Prostate gland (tissue), 2 donors: ENCODE measurements around the gene TMA7B. TPM values are rescaled to one million over a fixed set of nuclear protein-coding genes. Genes with fewer than 3 reads are reported as not detected.
A peak's percentile ranks its signal among the peaks of the same experiment; 100 is the strongest.

Experiments used
- DNase-seq: peaks from one replicate; pipeline ENCODE4 v3.0.0-alpha.2; 2019; ENCODE audit warnings: low spot score
- H3K27ac ChIP-seq, 2 donors: fragments of 200-600 bp; sonication (generic); 2 replicates each; pipeline ENCODE4 v1.5.1; 2017 to 2019
- H3K27me3 ChIP-seq: fragments of 200-600 bp; sonication (generic); replicated peaks from 2 replicates; pipeline ENCODE4 v1.5.1; 2019; ENCODE audit not compliant: insufficient read depth
- H3K36me3 ChIP-seq, 2 donors: fragments of 200-600 bp; sonication (generic); 1 replicate in 1 of 2; 2 replicates in 1 of 2; pipeline versions ENCODE4 v1.5.1 to v1.8.1; 2017 to 2019
- H3K4me1 ChIP-seq: fragments of 200-600 bp; sonication (generic); replicated peaks from 2 replicates; pipeline ENCODE4 v1.5.1; 2019
- H3K4me3 ChIP-seq, 2 donors: fragments of 200-600 bp; sonication (generic); 2 replicates each; pipeline ENCODE4 v1.5.1; 2017 to 2019
- H3K9me3 ChIP-seq: fragments of 200-600 bp; sonication (generic); 2 replicates; pipeline ENCODE4 v1.5.1; 2017
- CTCF ChIP-seq, 4 experiments: fragments of 200-600 bp in 2 of 4; fragments of 450-650 bp in 2 of 4; sonication (generic) in 2 of 4; IDR thresholded peaks; 1 replicate in 3 of 4; 2 replicates in 1 of 4; pipeline ENCODE4 v1.5.1; 2016 to 2019; ENCODE audit warnings: antibody characterized with exemption in 4 of 4, mild to moderate bottlenecking in 2 of 4, moderate library complexity in 2 of 4
- POLR2A ChIP-seq: fragments of 450-650 bp; IDR thresholded peaks from one replicate; pipeline ENCODE4 v1.6.1; 2016; ENCODE audit warnings: antibody characterized with exemption, mild to moderate bottlenecking
- POLR2AphosphoS5 ChIP-seq: sonication (generic); formaldehyde crosslinking; IDR thresholded peaks from one replicate; pipeline ENCODE4 v1.6.1; 2017; ENCODE audit warnings: antibody characterized with exemption
- WGBS: methylation state at CpG from one replicate; pipeline ENCODE4 v1.1.5; 2018; 5-methylcytosine and 5-hydroxymethylcytosine counted together
- intact Hi-C: fragments of 100-400 bp; cut with DNase I; formaldehyde crosslinking; loops from one replicate; pipeline ENCODE4 v1.14.2; 2022
- total RNA-seq, 2 donors: library from RNA; depleted of rRNA; stranded (reverse); fragments of >200 nt; gene quantifications; one replicate each; pipeline ENCODE4 v1.1.0, GENCODE V29; 2016

The TMA7B gene
- total RNA-seq, 2 donors from 2014 or later = not detected

GRCh38 chr22:40002935-40003715 lies 42.9 kb downstream of the TMA7B start:
- no peaks in the 10 kb centered on the region for H3K36me3 ChIP-seq
- intact Hi-C loops = no loop called here
- H3K9me3 ChIP-seq = no peaks in the 10 kb centered on the region
- H3K4me1 ChIP-seq = peaks cover 6% of the 10 kb centered on the region
- TF ChIP-seq CTCF (IDR thresholded peaks at IDR 0.05) = no peak
- TF ChIP-seq POLR2AphosphoS5 = no peak
- no peak for TF ChIP-seq POLR2A
- no peak overlapping the region for H3K4me3 ChIP-seq
- 67% methylated on average over 6 of the region's 6 CpGs for WGBS
- H3K27ac ChIP-seq = no peak overlapping the region
- H3K27me3 ChIP-seq = no peaks in the 10 kb centered on the region
- no peak for DNase-seq

- no peak overlapping the region for H3K4me3 ChIP-seq
- no peaks in the 10 kb centered on the region for H3K36me3 ChIP-seq
- peaks cover 6% of the 10 kb centered on the region for H3K4me1 ChIP-seq
- H3K27ac ChIP-seq = no peak overlapping the region
- no peak for TF ChIP-seq POLR2A
- no peak for TF ChIP-seq CTCF (IDR thresholded peaks at IDR 0.05)
- no peak for TF ChIP-seq POLR2AphosphoS5
- no peaks in the 10 kb centered on the region for H3K27me3 ChIP-seq
- intact Hi-C loops = no loop called here
- H3K9me3 ChIP-seq = no peaks in the 10 kb centered on the region
- no peak for DNase-seq
- 56% methylated on average over 6 of the region's 6 CpGs for WGBS
These were observed 44.6 kb downstream of the TMA7B start for GRCh38 chr22:40004836-40005235.

- H3K9me3 ChIP-seq = no peaks in the 10 kb centered on the region
- H3K27ac ChIP-seq = no peak overlapping the region
- H3K27me3 ChIP-seq = no peaks in the 10 kb centered on the region
- intact Hi-C loops = no loop called here
- H3K4me1 ChIP-seq = peaks cover 10% of the 10 kb centered on the region
- H3K36me3 ChIP-seq = no peaks in the 10 kb centered on the region
- no peak overlapping the region for H3K4me3 ChIP-seq
- WGBS = 44% methylated on average over 8 of the region's 8 CpGs
- TF ChIP-seq POLR2A (no peak), POLR2AphosphoS5 (no peak)
- DNase-seq = no peak
These were observed 46.4 kb downstream of the TMA7B start for GRCh38 chr22:40006641-40007040.

GRCh38 chr22:40007853-40008710 lies 47.9 kb downstream of the TMA7B start:
- Histone ChIP-seq H3K27ac (no peak overlapping the region), H3K27me3 (no peaks in the 10 kb centered on the region), H3K4me3 (no peak overlapping the region), H3K4me1 (peaks cover 10% of the 10 kb centered on the region), H3K9me3 (no peaks in the 10 kb centered on the region), H3K36me3 (no peaks in the 10 kb centered on the region)
- WGBS = 75% methylated on average over 27 of the region's 27 CpGs
- no peak for TF ChIP-seq CTCF (IDR thresholded peaks at IDR 0.05)
- TF ChIP-seq POLR2AphosphoS5 = no peak
- TF ChIP-seq POLR2A = no peak
- intact Hi-C loops = no loop called here
- no peak for DNase-seq

GRCh38 chr22:40008726-40009291 lies 48.6 kb downstream of the TMA7B start:
- DNase-seq = no peak
- Histone ChIP-seq H3K9me3 (no peaks in the 10 kb centered on the region), H3K27me3 (no peaks in the 10 kb centered on the region), H3K4me1 (peaks cover 10% of the 10 kb centered on the region), H3K27ac (peak overlapping the region in 1 of 2 donors; percentile 16), H3K4me3 (no peak overlapping the region), H3K36me3 (no peaks in the 10 kb centered on the region)
- no peak for TF ChIP-seq POLR2A
- TF ChIP-seq POLR2AphosphoS5 = no peak
- TF ChIP-seq CTCF (IDR thresholded peaks at IDR 0.05) = no peak
- intact Hi-C loops = no loop called here
- 63% methylated on average over 10 of the region's 10 CpGs for WGBS
